HG03108 (cell line): ENCODE data around the gene PAX8.

Experiments
- ATAC-seq: cut with Tn5 transposase; IDR thresholded peaks from one replicate; pipeline ENCODE4 v1.9.1; 2021; ENCODE audit warnings: moderate library complexity; ENCODE audit not compliant: unreplicated experiment

Gene PAX8

GRCh38 chr2:113224647-113225236 lies 54.0 kb downstream of the PAX8 start:
- no peak for ATAC-seq

- no peak for ATAC-seq
Measured at GRCh38 chr2:113223813-113224212, 54.9 kb downstream of the PAX8 start.

- no peak for ATAC-seq
Measured at GRCh38 chr2:113221846-113222245, 56.9 kb downstream of the PAX8 start.

GRCh38 chr2:113220970-113221708 lies 57.6 kb downstream of the PAX8 start:
- ATAC-seq: no peak

GRCh38 chr2:113219889-113220641 lies 58.7 kb downstream of the PAX8 start:
- no peak for ATAC-seq

GRCh38 chr2:113219525-113219888 lies 59.2 kb downstream of the PAX8 start:
- no peak for ATAC-seq

GRCh38 chr2:113219092-113219441 lies 59.7 kb downstream of the PAX8 start:
- no peak for ATAC-seq

GRCh38 chr2:113218283-113219091 lies 60.2 kb downstream of the PAX8 start:
- no peak for ATAC-seq

- no peak for ATAC-seq
Measured at GRCh38 chr2:113217455-113218282, 61.1 kb downstream of the PAX8 start.

GRCh38 chr2:113216891-113217454 lies 61.7 kb downstream of the PAX8 start:
- no peak for ATAC-seq

- ATAC-seq: no peak
Measured at GRCh38 chr2:113216321-113216720, 62.4 kb downstream of the PAX8 start.

GRCh38 chr2:113215056-113215455 lies 63.7 kb downstream of the PAX8 start:
- no peak for ATAC-seq

- ATAC-seq: no peak
Measured at GRCh38 chr2:113214141-113214540, 64.6 kb downstream of the PAX8 start.

- ATAC-seq: no peak
Measured at GRCh38 chr2:113213061-113213930, 65.4 kb downstream of the PAX8 start.

- ATAC-seq: no peak
Measured at GRCh38 chr2:113212245-113213060, 66.3 kb downstream of the PAX8 start.

GRCh38 chr2:113211226-113212105 lies 67.3 kb downstream of the PAX8 start:
- no peak for ATAC-seq

- ATAC-seq: no peak
Measured at GRCh38 chr2:113209646-113210171, 69.0 kb downstream of the PAX8 start.
